ENCODE results near the gene CARMIL3.

GRCh38 chr14:24069411-24069735 lies 17.6 kb downstream of the CARMIL3 start:
- TF ChIP-seq CTCF (conservative IDR thresholded peaks at IDR 0.05; ENCODE audit: low read length) = no peak
- no peak for TF ChIP-seq EZH2phosphoT487 (IDR thresholded peaks at IDR 0.05; ENCODE audit: borderline replicate concordance, low read depth, low read length)

All from OCI-LY7 (cell line).